Activated T-helper 17 cell treated with anti-CD3 and anti-CD28 coated beads, Interleukin-2, amount 50 U/mL, for 72 hours (primary cell): ENCODE data around the gene TMEM187. TPM values are rescaled to one million over a fixed set of nuclear protein-coding genes. Genes with fewer than 3 reads are reported as not detected.

Experiments
- ATAC-seq: fragments of 150-1000 bp; cut with Tn5 transposase; replicated peaks from 2 replicates; pipeline ENCODE4 v1.10.0; 2021; ENCODE audit warnings: mild to moderate bottlenecking, moderate library complexity
- H3K27ac Mint-ChIP-seq: one replicate; pipeline ENCODE4 v1.8.0; 2022; ENCODE audit warnings: mixed read lengths
- H3K27me3 Mint-ChIP-seq: one replicate; pipeline ENCODE4 v1.8.0; 2022; ENCODE audit warnings: mixed read lengths
- H3K36me3 Mint-ChIP-seq: one replicate; pipeline ENCODE4 v1.8.0; 2022; ENCODE audit warnings: low read depth, mild to moderate bottlenecking, mixed read lengths
- H3K4me1 Mint-ChIP-seq: one replicate; pipeline ENCODE4 v1.8.0; 2022; ENCODE audit warnings: mixed read lengths
- H3K4me3 Mint-ChIP-seq: one replicate; pipeline ENCODE4 v1.8.0; 2022; ENCODE audit warnings: mild to moderate bottlenecking, mixed read lengths
- H3K9me3 Mint-ChIP-seq: one replicate; pipeline ENCODE4 v1.8.0; 2022; ENCODE audit warnings: mixed read lengths
- total RNA-seq, 2 donors: library from RNA; stranded (reverse); gene quantifications; one replicate each; pipeline ENCODE4 v1.2.3, GENCODE V29; 2022

TMEM187 gene
- total RNA-seq, 2 donors from 2014 or later = 7.1 to 7.8 TPM

GRCh38 chrX:153944140-153944799 is 28.3 kb upstream of the TMEM187 start, which contains the start of gene RENBP:
Gene RENBP (minus strand): TSS chrX:153944643. CDS start chrX:153944610, 33 bp downstream.
- H3K27me3 Mint-ChIP-seq = no peaks in the 10 kb centered on the region
- ATAC-seq = peak; percentile 28
- H3K27ac Mint-ChIP-seq = peak within 1 kb of the TSS; percentile 59
- peaks cover 6% of the 10 kb centered on the region for H3K4me1 Mint-ChIP-seq
- H3K9me3 Mint-ChIP-seq = no peaks in the 10 kb centered on the region
- H3K4me3 Mint-ChIP-seq = peak within 1 kb of the TSS; percentile 70
- peaks cover 20% of the 10 kb centered on the region for H3K36me3 Mint-ChIP-seq

- Mint-ChIP-seq H3K27ac (peak overlapping the region; percentile 59), H3K9me3 (no peaks in the 10 kb centered on the region)
- ATAC-seq = peak; percentile 3
Measured at GRCh38 chrX:153944800-153945150, 27.8 kb upstream of the TMEM187 start.

GRCh38 chrX:153945956-153946943 is 26.3 kb upstream of the TMEM187 start:
- Mint-ChIP-seq H3K4me1 (peaks cover 6% of the 10 kb centered on the region), H3K27me3 (no peaks in the 10 kb centered on the region), H3K4me3 (no peak overlapping the region), H3K9me3 (no peaks in the 10 kb centered on the region), H3K36me3 (peaks cover 39% of the 10 kb centered on the region), H3K27ac (no peak overlapping the region)
- no peak for ATAC-seq

More at GRCh38 chrX:153944800-153945150, 27.8 kb upstream of the TMEM187 start:
- H3K4me1 Mint-ChIP-seq = peaks cover 6% of the 10 kb centered on the region
- H3K36me3 Mint-ChIP-seq = peaks cover 25% of the 10 kb centered on the region
- no peaks in the 10 kb centered on the region for H3K27me3 Mint-ChIP-seq
- peak overlapping the region; percentile 70 for H3K4me3 Mint-ChIP-seq

GRCh38 chrX:153947009-153947769 is 25.4 kb upstream of the TMEM187 start:
- H3K27ac Mint-ChIP-seq = peak overlapping the region; percentile 91
- ATAC-seq = peak; percentile 92
- H3K36me3 Mint-ChIP-seq = peaks cover 44% of the 10 kb centered on the region
- peak overlapping the region; percentile 55 for H3K4me3 Mint-ChIP-seq
- no peaks in the 10 kb centered on the region for H3K27me3 Mint-ChIP-seq
- H3K4me1 Mint-ChIP-seq = peaks cover 6% of the 10 kb centered on the region
- no peaks in the 10 kb centered on the region for H3K9me3 Mint-ChIP-seq

GRCh38 chrX:153948002-153948466 is 24.5 kb upstream of the TMEM187 start:
- no peak overlapping the region for H3K4me3 Mint-ChIP-seq
- H3K36me3 Mint-ChIP-seq = peaks cover 50% of the 10 kb centered on the region
- H3K9me3 Mint-ChIP-seq = no peaks in the 10 kb centered on the region
- no peaks in the 10 kb centered on the region for H3K27me3 Mint-ChIP-seq
- no peak overlapping the region for H3K27ac Mint-ChIP-seq
- H3K4me1 Mint-ChIP-seq = peaks cover 6% of the 10 kb centered on the region
- ATAC-seq = no peak

- no peak for ATAC-seq
- no peak overlapping the region for H3K27ac Mint-ChIP-seq
- H3K36me3 Mint-ChIP-seq = peaks cover 60% of the 10 kb centered on the region
- H3K9me3 Mint-ChIP-seq = no peaks in the 10 kb centered on the region
- H3K4me1 Mint-ChIP-seq = peaks cover 6% of the 10 kb centered on the region
- H3K4me3 Mint-ChIP-seq = no peak overlapping the region
- no peaks in the 10 kb centered on the region for H3K27me3 Mint-ChIP-seq
Measured at GRCh38 chrX:153948847-153949805, 23.4 kb upstream of the TMEM187 start.

- H3K9me3 Mint-ChIP-seq = no peaks in the 10 kb centered on the region
- H3K27me3 Mint-ChIP-seq = no peaks in the 10 kb centered on the region
- H3K27ac Mint-ChIP-seq = no peak overlapping the region
- peaks cover 6% of the 10 kb centered on the region for H3K4me1 Mint-ChIP-seq
- H3K4me3 Mint-ChIP-seq = no peak overlapping the region
- no peak for ATAC-seq
- H3K36me3 Mint-ChIP-seq = peaks cover 66% of the 10 kb centered on the region
Measured at GRCh38 chrX:153950127-153950526, 22.4 kb upstream of the TMEM187 start.

- Mint-ChIP-seq H3K4me3 (no peak overlapping the region), H3K36me3 (peaks cover 82% of the 10 kb centered on the region), H3K27ac (no peak overlapping the region), H3K27me3 (no peaks in the 10 kb centered on the region), H3K4me1 (peaks cover 6% of the 10 kb centered on the region), H3K9me3 (no peaks in the 10 kb centered on the region)
- ATAC-seq = no peak
Measured at GRCh38 chrX:153951683-153952372, 20.7 kb upstream of the TMEM187 start.

- no peaks in the 10 kb centered on the region for H3K9me3 Mint-ChIP-seq
- peaks cover 2% of the 10 kb centered on the region for H3K4me1 Mint-ChIP-seq
- H3K27me3 Mint-ChIP-seq = no peaks in the 10 kb centered on the region
- H3K27ac Mint-ChIP-seq = no peak overlapping the region
- no peak for ATAC-seq
- H3K4me3 Mint-ChIP-seq = no peak overlapping the region
- H3K36me3 Mint-ChIP-seq = peaks cover 85% of the 10 kb centered on the region
Measured at GRCh38 chrX:153952373-153953026, 20.1 kb upstream of the TMEM187 start.

GRCh38 chrX:153953342-153953830 is 19.2 kb upstream of the TMEM187 start:
- no peaks in the 10 kb centered on the region for H3K9me3 Mint-ChIP-seq

GRCh38 chrX:153953892-153954557 is 18.5 kb upstream of the TMEM187 start:
- Mint-ChIP-seq H3K27ac (no peak overlapping the region), H3K4me3 (no peak overlapping the region), H3K27me3 (no peaks in the 10 kb centered on the region), H3K4me1 (no peaks in the 10 kb centered on the region), H3K36me3 (peaks cover 82% of the 10 kb centered on the region), H3K9me3 (no peaks in the 10 kb centered on the region)
- peak; percentile 8 for ATAC-seq

More at GRCh38 chrX:153953342-153953830, 19.2 kb upstream of the TMEM187 start:
- no peak overlapping the region for H3K27ac Mint-ChIP-seq
- no peaks in the 10 kb centered on the region for H3K4me1 Mint-ChIP-seq
- H3K36me3 Mint-ChIP-seq = peaks cover 82% of the 10 kb centered on the region
- no peaks in the 10 kb centered on the region for H3K27me3 Mint-ChIP-seq
- ATAC-seq = peak; percentile 75
- H3K4me3 Mint-ChIP-seq = no peak overlapping the region
